GM23338 (cell line): ENCODE data around the gene SPINT3. TPM values are rescaled to one million over a fixed set of nuclear protein-coding genes. Genes with fewer than 3 reads are reported as not detected.

Experiments
- ATAC-seq: fragments of 200-7000 bp; cut with Tn5 transposase; 3 replicates; pipeline ENCODE4 v1.9.1; 2020
- DNase-seq: peaks from one replicate; pipeline ENCODE4 v3.0.0-alpha.2; 2015; ENCODE audit warnings: low spot score
- H2AFZ ChIP-seq: fragments of 200-600 bp; sonication (generic); 2 replicates; pipeline ENCODE4 v1.8.0; 2016; ENCODE audit warnings: antibody characterized with exemption, mild to moderate bottlenecking, moderate library complexity
- H3F3A ChIP-seq: fragments of 200-600 bp; sonication (generic); replicated peaks from 2 replicates; pipeline ENCODE4 v1.8.0; 2017; ENCODE audit warnings: antibody characterized with exemption, mixed run types, low read depth
- H3K27ac ChIP-seq: fragments of 200-600 bp; sonication (generic); 2 replicates; pipeline ENCODE4 v1.6.1; 2016; ENCODE audit warnings: low read depth
- H3K27me3 ChIP-seq: fragments of 200-600 bp; sonication (generic); 2 replicates; pipeline ENCODE4 v1.8.0; 2016; ENCODE audit warnings: mild to moderate bottlenecking, mixed run types, moderate library complexity; ENCODE audit not compliant: insufficient read depth
- H3K36me3 ChIP-seq: fragments of 200-600 bp; sonication (generic); 2 replicates; pipeline ENCODE4 v1.8.0; 2016; ENCODE audit warnings: mild to moderate bottlenecking; ENCODE audit not compliant: insufficient read depth
- H3K4me1 ChIP-seq: fragments of 200-600 bp; sonication (generic); 2 replicates; pipeline ENCODE4 v1.8.0; 2016; ENCODE audit warnings: mild to moderate bottlenecking, moderate library complexity; ENCODE audit not compliant: insufficient read depth
- H3K4me2 ChIP-seq: fragments of 200-600 bp; sonication (generic); 2 replicates; pipeline ENCODE4 v1.7.1; 2017; ENCODE audit warnings: mixed run types
- H3K4me3 ChIP-seq: fragments of 200-600 bp; sonication (generic); 2 replicates; pipeline ENCODE4 v1.6.1; 2016; ENCODE audit warnings: mixed run types
- H3K79me2 ChIP-seq: fragments of 200-600 bp; sonication (generic); replicated peaks from 2 replicates; pipeline ENCODE4 v1.8.0; 2017; ENCODE audit warnings: mild to moderate bottlenecking; ENCODE audit not compliant: insufficient read depth
- H3K9me2 ChIP-seq: fragments of 200-600 bp; sonication (generic); 2 replicates; pipeline ENCODE4 v1.8.0; 2017; ENCODE audit not compliant: insufficient read depth
- H4K20me1 ChIP-seq: fragments of 200-600 bp; sonication (generic); replicated peaks from 2 replicates; pipeline ENCODE4 v1.8.0; 2017; ENCODE audit warnings: mild to moderate bottlenecking; ENCODE audit not compliant: insufficient read depth
- H3K27ac Mint-ChIP-seq: 2 replicates; pipeline ENCODE4 v1.8.0; 2020; ENCODE audit warnings: inconsistent platforms, mild to moderate bottlenecking, moderate library complexity, mixed read lengths
- H3K27me3 Mint-ChIP-seq: 3 replicates; pipeline ENCODE4 v1.8.0; 2022; ENCODE audit warnings: low read depth, mild to moderate bottlenecking, moderate library complexity, mixed read lengths, inconsistent platforms; ENCODE audit not compliant: insufficient read depth, poor library complexity
- H3K36me3 Mint-ChIP-seq: 3 replicates; pipeline ENCODE4 v1.8.0; 2021; ENCODE audit warnings: low read depth, mild to moderate bottlenecking, inconsistent platforms, moderate library complexity, mixed read lengths
- H3K4me1 Mint-ChIP-seq: 3 replicates; pipeline ENCODE4 v1.8.0; 2020; ENCODE audit warnings: mild to moderate bottlenecking, inconsistent platforms, mixed read lengths
- H3K4me3 Mint-ChIP-seq: 3 replicates; pipeline ENCODE4 v1.8.0; 2021; ENCODE audit warnings: moderate library complexity, mild to moderate bottlenecking, inconsistent platforms, mixed read lengths
- H3K9me3 Mint-ChIP-seq: 3 replicates; pipeline ENCODE4 v1.8.0; 2020; ENCODE audit warnings: moderate library complexity, mild to moderate bottlenecking, inconsistent platforms, mixed read lengths
- CREB1 ChIP-seq: fragments of 250-450 bp; sonication (Bioruptor Pico); IDR thresholded peaks from 2 replicates; pipeline ENCODE4 v1.5.0; 2020; ENCODE audit warnings: low read depth, mild to moderate bottlenecking, moderate library complexity
- CTCF ChIP-seq, 2 experiments: fragments of 200-600 bp in 1 of 2; sonication (generic) in 1 of 2; conservative IDR thresholded peaks; 2 replicates each; pipeline versions ENCODE4 v1.5.1 to v1.6.1; 2016 to 2017; ENCODE audit warnings: antibody characterized with exemption in 2 of 2, low read depth in 2 of 2, mild to moderate bottlenecking in 2 of 2, moderate library complexity in 1 of 2
- ETS1 ChIP-seq: IDR thresholded peaks from 2 replicates; pipeline ENCODE4 v1.6.1; 2016; ENCODE audit warnings: antibody characterized with exemption
- EZH2phosphoT487 ChIP-seq: fragments of 200-600 bp; sonication (generic); IDR thresholded peaks from one replicate; pipeline ENCODE4 v1.8.1; 2018; ENCODE audit warnings: antibody characterized with exemption; ENCODE audit not compliant: unreplicated experiment
- JUNB ChIP-seq: IDR thresholded peaks from one replicate; pipeline ENCODE4 v1.6.1; 2016; ENCODE audit warnings: antibody characterized with exemption; ENCODE audit not compliant: unreplicated experiment
- NANOG ChIP-seq: IDR thresholded peaks from 2 replicates; pipeline ENCODE4 v1.6.1; 2016; ENCODE audit warnings: antibody characterized with exemption, borderline replicate concordance
- POLR2AphosphoS5 ChIP-seq: IDR thresholded peaks from 2 replicates; pipeline ENCODE4 v1.6.1; 2016; ENCODE audit warnings: antibody characterized with exemption, low read depth
- STAT1 ChIP-seq: IDR thresholded peaks from one replicate; pipeline ENCODE4 v1.6.1; 2016; ENCODE audit warnings: antibody characterized with exemption; ENCODE audit not compliant: unreplicated experiment
- ZNF331 ChIP-seq: fragments of 250-450 bp; sonication (Bioruptor Pico); IDR thresholded peaks from 2 replicates; pipeline ENCODE4 v1.5.0; 2020; ENCODE audit warnings: low read depth, mild to moderate bottlenecking, moderate library complexity
- ZNF462 ChIP-seq: fragments of 250-450 bp; sonication (Bioruptor Pico); IDR thresholded peaks from 2 replicates; pipeline ENCODE4 v1.5.0; 2020; ENCODE audit warnings: mild to moderate bottlenecking, moderate library complexity
- polyA plus RNA-seq: library from polyadenylated mRNA; unstranded; fragments of >200 nt; fragmentation: Nextera tagmentation; extraction: Ambion mirVana; gene quantifications from 2 replicates; pipeline ENCODE4 v1.2.1, GENCODE V29; 2016
- total RNA-seq: library from RNA; depleted of rRNA; stranded (reverse); fragments of >200 nt; shearing (Covaris generic); gene quantifications from 2 replicates; pipeline ENCODE4 v1.2.3, GENCODE V29; 2014

The SPINT3 gene
- total and polyA plus RNA-seq, 2 experiments from 2014 or later = not detected

- Histone ChIP-seq H3F3A (no peaks in the 10 kb centered on the region), H3K79me2 (no peaks in the 10 kb centered on the region), H3K36me3 (no peaks in the 10 kb centered on the region), H4K20me1 (no peaks in the 10 kb centered on the region), H3K4me3 (no peak overlapping the region), H3K27ac (no peak overlapping the region), H3K4me1 (no peaks in the 10 kb centered on the region), H3K4me2 (no peak overlapping the region), H3K9me2 (peaks cover 22% of the 10 kb centered on the region), H3K27me3 (no peaks in the 10 kb centered on the region), H2AFZ (no peak overlapping the region)
- peaks cover 8% of the 10 kb centered on the region; the same call in 2 of the 3 replicates for H3K4me1 Mint-ChIP-seq
- H3K9me3 Mint-ChIP-seq = no peaks in the 10 kb centered on the region; the same call in 2 of the 3 replicates
- no peak overlapping the region for H3K27ac Mint-ChIP-seq
- ATAC-seq = no peak
- no peak for DNase-seq
- H3K36me3 Mint-ChIP-seq = no peaks in the 10 kb centered on the region; the same call in 1 of the 3 replicates
- no peak for TF ChIP-seq CTCF (conservative IDR thresholded peaks at IDR 0.05; ENCODE audit: low read depth in 2 of 2)
- no peak for TF ChIP-seq ZNF331 (CRISPR knock-in tag)
- TF ChIP-seq STAT1 = no peak
- no peak for TF ChIP-seq JUNB
- no peak for TF ChIP-seq EZH2phosphoT487
- TF ChIP-seq CREB1 = no peak
- no peak for TF ChIP-seq NANOG
- TF ChIP-seq ETS1 = no peak
- no peak for TF ChIP-seq POLR2AphosphoS5
- no peak overlapping the region for H3K4me3 Mint-ChIP-seq
- H3K27me3 Mint-ChIP-seq = peaks cover 1% of the 10 kb centered on the region
Observed at GRCh38 chr20:45548410-45548809, 33.0 kb upstream of the SPINT3 start.

- DNase-seq = no peak
- no peak for TF ChIP-seq STAT1
- no peak for TF ChIP-seq ZNF462 (CRISPR knock-in tag)
Observed at GRCh38 chr20:45547206-45547770, 31.9 kb upstream of the SPINT3 start, which contains the start of gene EPPIN. Gene EPPIN, minus strand, starts transcription at chr20:45547401. Its CDS starts 44 bp downstream, at chr20:45547357.

More at GRCh38 chr20:45547206-45547770, 31.9 kb upstream of the SPINT3 start, which contains the start of gene EPPIN:
- Mint-ChIP-seq H3K4me3 (no peak within 1 kb of the TSS), H3K27ac (peak within 1 kb of the TSS; percentile 69), H3K4me1 (peaks cover 8% of the 10 kb centered on the region; the same call in 2 of the 3 replicates), H3K9me3 (no peaks in the 10 kb centered on the region; the same call in 2 of the 3 replicates), H3K36me3 (no peaks in the 10 kb centered on the region; the same call in 1 of the 3 replicates), H3K27me3 (peaks cover 1% of the 10 kb centered on the region)
- no peaks in the 10 kb centered on the region for H3F3A ChIP-seq
- no peak within 1 kb of the TSS for H3K4me3 ChIP-seq
- H2AFZ ChIP-seq = no peak within 1 kb of the TSS
- no peaks in the 10 kb centered on the region for H3K79me2 ChIP-seq
- no peak for ATAC-seq
- H3K27me3 ChIP-seq = no peaks in the 10 kb centered on the region
- H4K20me1 ChIP-seq = no peaks in the 10 kb centered on the region
- no peaks in the 10 kb centered on the region for H3K4me1 ChIP-seq
- no peak within 1 kb of the TSS for H3K4me2 ChIP-seq
- no peaks in the 10 kb centered on the region for H3K36me3 ChIP-seq
- peaks cover 14% of the 10 kb centered on the region; the same call in 1 of the 2 replicates for H3K9me2 ChIP-seq
- no peak within 1 kb of the TSS for H3K27ac ChIP-seq
